MCF 10A (cell line): ENCODE measurements around the gene RMI1. TPM values are rescaled to one million over a fixed set of nuclear protein-coding genes. Genes with fewer than 3 reads are reported as not detected.
"Not testable (repeated sequence)": the region's sequence is repeated elsewhere in the genome, so short reads cannot be mapped to it uniquely, and the experiment has no call there.

Source experiments
- BruUV-seq: library from RNA; stranded (reverse); fragments of 400-500 nt; replicated peaks from 2 replicates; lab custom pipeline; 2021; lab: Mats Ljungman, UMichigan
- CTCF ChIA-PET: fragments of 300-600 bp; sonication (Branson Sonifier 250); formaldehyde crosslinking; extraction: SDS; loops from one replicate; lab custom pipeline; 2021; ENCODE audit warnings: antibody characterized with exemption, inconsistent platforms; lab: Yijun Ruan, JAX
- POLR2A ChIA-PET: fragments of 300-600, 350-650 bp; sonication (Branson Sonifier 250); formaldehyde crosslinking; extraction: SDS; loops from one replicate; lab custom pipeline; 2020; ENCODE audit warnings: antibody characterized with exemption, inconsistent platforms; lab: Yijun Ruan, JAX
- DNase-seq: peaks from one replicate; pipeline ENCODE4 v3.0.0-alpha.2; 2018; ENCODE audit not compliant: unreplicated experiment
- H3K27ac Mint-ChIP-seq: one replicate; pipeline ENCODE4 v1.8.0; 2022; ENCODE audit warnings: mild to moderate bottlenecking, low read depth, mixed read lengths; ENCODE audit not compliant: unreplicated experiment
- H3K27me3 Mint-ChIP-seq: one replicate; pipeline ENCODE4 v1.8.0; 2022; ENCODE audit warnings: mixed read lengths; ENCODE audit not compliant: insufficient read depth, unreplicated experiment
- H3K36me3 Mint-ChIP-seq: one replicate; pipeline ENCODE4 v1.8.0; 2022; ENCODE audit warnings: mild to moderate bottlenecking, moderate library complexity, mixed read lengths; ENCODE audit not compliant: insufficient read depth, unreplicated experiment
- H3K4me1 Mint-ChIP-seq: one replicate; pipeline ENCODE4 v1.8.0; 2022; ENCODE audit warnings: mixed read lengths; ENCODE audit not compliant: insufficient read depth, unreplicated experiment
- H3K4me3 Mint-ChIP-seq: one replicate; pipeline ENCODE4 v1.8.0; 2022; ENCODE audit warnings: mild to moderate bottlenecking, moderate library complexity, mixed read lengths; ENCODE audit not compliant: unreplicated experiment
- H3K9me3 Mint-ChIP-seq: one replicate; pipeline ENCODE4 v1.8.0; 2022; ENCODE audit warnings: mixed read lengths; ENCODE audit not compliant: unreplicated experiment
- intact Hi-C: fragments of 100-400 bp; cut with micrococcal nuclease; formaldehyde crosslinking; loops from 2 replicates; pipeline ENCODE4 v1.14.1; 2022
- total RNA-seq: library from RNA; stranded (reverse); gene quantifications from 2 replicates; pipeline ENCODE4 v1.2.3, GENCODE V29; 2022
- TF ChIP-seq, protein P1 (sequence below): fragments of 200-600 bp; IDR thresholded peaks from one replicate; pipeline ENCODE4 v1.8.0; 2022; ENCODE audit warnings: antibody characterized with exemption, mild to moderate bottlenecking; ENCODE audit not compliant: unreplicated experiment

The RMI1 gene
- total RNA-seq, 1 experiment from 2014 or later: 11.0 TPM

DNA sequence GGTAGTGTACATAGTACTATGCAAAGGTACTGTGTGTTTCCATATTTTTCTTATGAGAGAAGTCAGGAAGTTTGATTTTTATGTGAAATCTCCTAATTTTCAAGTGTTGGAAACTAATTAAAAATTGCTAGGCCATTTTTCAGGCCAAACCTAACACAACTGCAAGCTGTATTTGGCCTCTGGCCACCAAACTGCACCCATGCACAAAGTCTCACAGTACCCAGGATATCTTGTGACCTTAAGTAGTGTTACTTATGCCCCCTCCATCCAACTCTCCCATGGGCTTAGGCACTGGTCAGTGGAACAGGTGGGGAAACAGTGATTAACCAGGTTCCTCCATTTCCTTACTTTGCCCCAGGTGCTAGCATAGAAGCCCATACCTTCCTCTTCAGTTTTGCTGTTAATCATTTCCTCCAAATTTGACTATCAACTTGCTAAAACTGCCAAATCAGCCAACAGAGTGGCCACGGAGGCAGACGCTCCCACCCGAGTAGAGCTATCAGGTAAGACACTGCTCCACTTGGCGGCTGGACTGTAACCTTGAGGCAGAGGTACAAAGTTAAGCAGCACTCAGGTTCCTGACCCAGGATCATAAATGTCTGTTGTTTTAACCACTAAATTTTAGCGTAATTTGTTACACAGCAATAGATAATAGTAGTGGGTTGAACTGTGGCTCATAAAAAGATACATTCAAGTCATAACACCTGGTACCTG lies 39.9 kb upstream of the RMI1 start:
- no peak for DNase-seq
- Mint-ChIP-seq H3K36me3 (no peaks in the 10 kb centered on the region), H3K27ac (no peak overlapping the region), H3K4me3 (no peak overlapping the region), H3K4me1 (peaks cover 19% of the 10 kb centered on the region), H3K9me3 (no peaks in the 10 kb centered on the region), H3K27me3 (no peaks in the 10 kb centered on the region)
- ChIA-PET POLR2A (interaction anchor here (1.4 kb wide), 1 partner anchor 39 kb away, joined by 3 read pairs; the partner anchor contains the start of gene HNRNPK), CTCF (interaction anchor here (0.6 to 1.8 kb wide), 3 partner anchors 13 to 375 kb away, joined by 3 to 23 read pairs (median 5); no protein-coding TSS in a partner anchor)
- intact Hi-C loops: no loop called here
- TF ChIP-seq, protein P1, sequence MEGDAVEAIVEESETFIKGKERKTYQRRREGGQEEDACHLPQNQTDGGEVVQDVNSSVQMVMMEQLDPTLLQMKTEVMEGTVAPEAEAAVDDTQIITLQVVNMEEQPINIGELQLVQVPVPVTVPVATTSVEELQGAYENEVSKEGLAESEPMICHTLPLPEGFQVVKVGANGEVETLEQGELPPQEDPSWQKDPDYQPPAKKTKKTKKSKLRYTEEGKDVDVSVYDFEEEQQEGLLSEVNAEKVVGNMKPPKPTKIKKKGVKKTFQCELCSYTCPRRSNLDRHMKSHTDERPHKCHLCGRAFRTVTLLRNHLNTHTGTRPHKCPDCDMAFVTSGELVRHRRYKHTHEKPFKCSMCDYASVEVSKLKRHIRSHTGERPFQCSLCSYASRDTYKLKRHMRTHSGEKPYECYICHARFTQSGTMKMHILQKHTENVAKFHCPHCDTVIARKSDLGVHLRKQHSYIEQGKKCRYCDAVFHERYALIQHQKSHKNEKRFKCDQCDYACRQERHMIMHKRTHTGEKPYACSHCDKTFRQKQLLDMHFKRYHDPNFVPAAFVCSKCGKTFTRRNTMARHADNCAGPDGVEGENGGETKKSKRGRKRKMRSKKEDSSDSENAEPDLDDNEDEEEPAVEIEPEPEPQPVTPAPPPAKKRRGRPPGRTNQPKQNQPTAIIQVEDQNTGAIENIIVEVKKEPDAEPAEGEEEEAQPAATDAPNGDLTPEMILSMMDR: no peak
- no TSS peak for BruUV-seq

DNA sequence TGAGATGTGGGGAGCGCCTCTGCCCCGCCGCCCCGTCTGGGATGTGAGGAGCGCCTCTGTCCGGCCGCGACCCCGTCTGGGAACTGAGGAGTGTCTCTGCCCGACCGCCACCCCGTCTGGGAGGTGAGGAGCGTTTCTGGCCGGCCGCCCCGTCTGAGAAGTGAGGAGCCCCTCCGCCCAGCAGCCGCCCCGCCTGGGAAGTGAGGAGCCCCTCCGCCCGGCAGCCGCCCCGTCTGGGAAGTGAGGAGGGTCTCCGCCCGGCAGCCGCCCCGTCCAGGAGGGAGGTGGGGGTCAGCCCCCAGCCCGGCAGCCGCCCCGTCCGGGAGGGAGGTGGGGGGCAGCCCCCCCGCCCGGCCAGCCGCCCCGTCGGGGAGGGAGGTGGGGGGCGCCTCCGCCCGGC lies 32.5 kb upstream of the RMI1 start:
- DNase-seq, CTCF ChIA-PET, H3K4me3 Mint-ChIP-seq, POLR2A ChIA-PET, H3K9me3 Mint-ChIP-seq, H3K27ac Mint-ChIP-seq, H3K4me1 Mint-ChIP-seq, H3K36me3 Mint-ChIP-seq, H3K27me3 Mint-ChIP-seq, BruUV-seq, intact Hi-C loops: not testable (repeated sequence)

DNA sequence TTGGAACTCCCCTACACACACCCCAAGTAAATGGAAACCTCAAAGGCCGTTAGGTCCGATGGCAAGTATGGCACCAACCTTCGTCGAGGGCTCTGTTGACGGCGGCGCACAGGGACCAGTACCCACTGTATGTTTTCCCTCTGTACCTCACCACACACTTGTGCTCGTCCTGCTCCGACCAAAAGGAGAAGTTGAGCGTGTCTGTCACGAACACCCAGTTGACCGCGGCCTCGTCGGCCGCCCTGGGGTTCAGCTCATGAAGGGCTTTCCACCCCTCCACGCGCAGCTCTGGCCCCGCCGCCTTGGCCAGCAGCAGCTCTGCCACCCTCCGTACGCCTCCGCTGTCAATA lies 24.5 kb upstream of the RMI1 start:
- ChIA-PET POLR2A (no interaction called here), CTCF (no interaction called here)
- H3K4me1 Mint-ChIP-seq: no peaks in the 10 kb centered on the region
- H3K9me3 Mint-ChIP-seq: no peaks in the 10 kb centered on the region
- no peaks in the 10 kb centered on the region for H3K27me3 Mint-ChIP-seq
- no peak for DNase-seq
- H3K4me3 Mint-ChIP-seq: no peak overlapping the region
- BruUV-seq: no TSS peak
- TF ChIP-seq, protein P1: no peak
- no peaks in the 10 kb centered on the region for H3K36me3 Mint-ChIP-seq
- no peak overlapping the region for H3K27ac Mint-ChIP-seq
- intact Hi-C loops: no loop called here

DNA sequence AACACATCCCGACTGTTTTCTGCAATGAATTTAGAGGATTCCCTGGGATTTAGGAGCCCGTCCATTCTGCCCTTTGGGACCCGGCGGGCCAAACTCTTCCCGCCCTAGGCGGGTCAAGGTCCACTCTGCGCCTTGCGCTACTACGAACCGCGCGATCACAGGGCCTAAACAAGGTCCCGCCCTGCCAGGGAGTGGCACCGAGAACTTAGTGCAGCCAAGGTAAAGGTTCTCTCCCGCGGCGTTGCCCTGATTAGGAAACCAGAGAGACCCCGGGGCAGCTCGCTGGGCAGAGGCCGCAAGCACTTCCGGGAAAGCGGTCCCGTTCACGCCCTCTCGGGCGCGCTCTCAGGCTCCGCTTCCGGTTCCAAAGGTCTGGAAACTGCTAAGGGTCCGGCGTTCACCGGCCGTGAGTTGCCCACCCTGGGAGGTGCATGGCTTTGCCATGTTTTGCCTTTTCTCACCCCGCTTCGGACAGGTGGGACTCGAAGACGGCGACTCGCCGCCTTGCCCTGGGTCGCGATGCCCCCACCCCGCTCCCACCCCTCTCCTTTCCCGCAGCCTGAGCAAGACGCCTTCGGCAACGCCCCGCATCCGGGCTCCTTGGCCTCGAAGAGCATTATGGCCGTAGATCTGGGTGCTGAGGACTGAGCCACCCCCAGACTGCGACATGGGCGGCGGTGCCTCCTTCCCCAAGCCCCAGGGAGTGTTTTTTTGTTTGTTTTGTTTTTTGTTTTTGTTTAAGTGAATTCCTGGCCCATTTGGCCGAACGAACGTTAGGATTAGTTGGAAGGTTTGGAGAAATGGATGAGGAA lies 24.0 kb upstream of the RMI1 start:
- CTCF ChIA-PET: no interaction called here
- no TSS peak for BruUV-seq
- Mint-ChIP-seq H3K27me3 (no peaks in the 10 kb centered on the region), H3K9me3 (no peaks in the 10 kb centered on the region), H3K36me3 (no peaks in the 10 kb centered on the region), H3K4me1 (no peaks in the 10 kb centered on the region), H3K4me3 (no peak overlapping the region), H3K27ac (no peak overlapping the region)
- intact Hi-C loops: no loop called here
- POLR2A ChIA-PET: no interaction called here
- no peak for DNase-seq
- TF ChIP-seq, protein P1: no peak
